Right lobe of liver (tissue), 4 donors: ENCODE data around the gene PNLDC1.

ENCODE experiments used
- CTCF ChIP-seq, 4 donors: fragments of 200-600 bp in 3 of 4; fragments of 450-650 bp in 1 of 4; IDR thresholded peaks; one replicate each; pipeline versions ENCODE4 v1.5.1 to v1.8.0; 2016 to 2022; ENCODE audit warnings: antibody characterized with exemption in 4 of 4, mild to moderate bottlenecking in 2 of 4
- POLR2A ChIP-seq: fragments of 450-650 bp; IDR thresholded peaks from one replicate; pipeline ENCODE4 v1.6.1; 2017; ENCODE audit warnings: antibody characterized with exemption, mild to moderate bottlenecking
- donor health status: DM: no; HTN: no; CAD: no.
- donor health status: DM: no; HTN: no; CAD: no.
- donor health status: DM: no; HTN: yes; CAD: no.

- TF ChIP-seq POLR2A (no peak), CTCF (IDR thresholded peaks at IDR 0.05) (no peak)
Measured at GRCh38 chr6:159831373-159831679, 31.2 kb downstream of the PNLDC1 start.
